IPS-18a (cell line): ENCODE measurements around the gene CDK5RAP3.
"Not testable (repeated sequence)": the region's sequence is repeated elsewhere in the genome, so short reads cannot be mapped to it uniquely, and the experiment has no call there.

Source experiments
- H3K27ac ChIP-seq: one replicate; pipeline ENCODE4 v1.5.1; 2013; ENCODE audit warnings: low read length
- H3K27me3 ChIP-seq: one replicate; pipeline ENCODE4 v1.6.1; 2013; ENCODE audit warnings: mild to moderate bottlenecking, low read length; ENCODE audit not compliant: control insufficient read depth, insufficient read depth
- H3K36me3 ChIP-seq: one replicate; pipeline ENCODE4 v1.6.1; 2013; ENCODE audit warnings: low read depth, low read length; ENCODE audit not compliant: control insufficient read depth
- H3K4me1 ChIP-seq: one replicate; pipeline ENCODE4 v1.6.1; 2013; ENCODE audit warnings: low read depth, low read length; ENCODE audit not compliant: control insufficient read depth
- H3K4me3 ChIP-seq: one replicate; pipeline ENCODE4 v1.5.1; 2013; ENCODE audit warnings: low read length
- H3K9ac ChIP-seq: one replicate; pipeline ENCODE4 v1.6.1; 2013; ENCODE audit warnings: mild to moderate bottlenecking, low read length, moderate library complexity
- H3K9me3 ChIP-seq: one replicate; pipeline ENCODE4 v1.6.1; 2013; ENCODE audit warnings: low read depth, low read length; ENCODE audit not compliant: control insufficient read depth

Gene CDK5RAP3

GRCh38 chr17:47995241-47995935 lies 24.5 kb downstream of the CDK5RAP3 start:
- Histone ChIP-seq H3K27ac (no peak overlapping the region), H3K4me3 (no peak overlapping the region), H3K9me3 (no peaks in the 10 kb centered on the region), H3K27me3 (no peaks in the 10 kb centered on the region), H3K36me3 (no peaks in the 10 kb centered on the region), H3K9ac (no peak overlapping the region), H3K4me1 (peaks cover 44% of the 10 kb centered on the region)

GRCh38 chr17:47996201-47996600 lies 25.3 kb downstream of the CDK5RAP3 start:
- peaks cover 38% of the 10 kb centered on the region for H3K4me1 ChIP-seq
- no peak overlapping the region for H3K4me3 ChIP-seq
- no peaks in the 10 kb centered on the region for H3K27me3 ChIP-seq
- H3K9me3 ChIP-seq, result no peaks in the 10 kb centered on the region
- no peak overlapping the region for H3K9ac ChIP-seq
- no peaks in the 10 kb centered on the region for H3K36me3 ChIP-seq
- no peak overlapping the region for H3K27ac ChIP-seq

GRCh38 chr17:47997586-47997985 lies 26.7 kb downstream of the CDK5RAP3 start:
- Histone ChIP-seq H3K4me3 (no peak overlapping the region), H3K4me1 (peaks cover 40% of the 10 kb centered on the region), H3K27me3 (no peaks in the 10 kb centered on the region), H3K36me3 (no peaks in the 10 kb centered on the region), H3K9ac (no peak overlapping the region), H3K9me3 (no peaks in the 10 kb centered on the region), H3K27ac (no peak overlapping the region)

GRCh38 chr17:47998044-47998443 lies 27.1 kb downstream of the CDK5RAP3 start:
- Histone ChIP-seq H3K27ac (no peak overlapping the region), H3K4me1 (peaks cover 44% of the 10 kb centered on the region), H3K9ac (no peak overlapping the region), H3K9me3 (no peaks in the 10 kb centered on the region), H3K27me3 (no peaks in the 10 kb centered on the region), H3K4me3 (no peak overlapping the region), H3K36me3 (no peaks in the 10 kb centered on the region)

GRCh38 chr17:47999582-47999981 lies 28.7 kb downstream of the CDK5RAP3 start:
- Histone ChIP-seq H3K9ac (no peak overlapping the region), H3K9me3 (no peaks in the 10 kb centered on the region), H3K27ac (no peak overlapping the region), H3K4me1 (peaks cover 55% of the 10 kb centered on the region), H3K4me3 (no peak overlapping the region), H3K27me3 (no peaks in the 10 kb centered on the region), H3K36me3 (no peaks in the 10 kb centered on the region)

GRCh38 chr17:48001197-48001596 lies 30.3 kb downstream of the CDK5RAP3 start:
- Histone ChIP-seq H3K36me3 (no peaks in the 10 kb centered on the region), H3K27me3 (no peaks in the 10 kb centered on the region), H3K9me3 (no peaks in the 10 kb centered on the region), H3K4me3 (no peak overlapping the region), H3K27ac (no peak overlapping the region), H3K4me1 (peaks cover 52% of the 10 kb centered on the region), H3K9ac (no peak overlapping the region)

- not testable (repeated sequence) for H3K9me3 ChIP-seq, H3K4me3 ChIP-seq, H3K36me3 ChIP-seq, H3K27ac ChIP-seq, H3K27me3 ChIP-seq, H3K9ac ChIP-seq
- H3K4me1 ChIP-seq, result peaks cover 48% of the 10 kb centered on the region
Measured at GRCh38 chr17:48001657-48002056, 30.7 kb downstream of the CDK5RAP3 start.

- Histone ChIP-seq H3K4me3 (peak overlapping the region; percentile 31), H3K9ac (peak overlapping the region; percentile 63), H3K4me1 (peaks cover 48% of the 10 kb centered on the region), H3K36me3 (no peaks in the 10 kb centered on the region), H3K27ac (peak overlapping the region; percentile 62), H3K27me3 (no peaks in the 10 kb centered on the region), H3K9me3 (no peaks in the 10 kb centered on the region)
Measured at GRCh38 chr17:48002266-48002915, 31.5 kb downstream of the CDK5RAP3 start.

GRCh38 chr17:48002916-48003416 lies 32.1 kb downstream of the CDK5RAP3 start:
- Histone ChIP-seq H3K4me3 (peak overlapping the region; percentile 31), H3K9me3 (no peaks in the 10 kb centered on the region), H3K27me3 (no peaks in the 10 kb centered on the region), H3K4me1 (peaks cover 48% of the 10 kb centered on the region), H3K27ac (peak overlapping the region; percentile 62), H3K9ac (peak overlapping the region; percentile 63), H3K36me3 (no peaks in the 10 kb centered on the region)

- Histone ChIP-seq H3K4me1 (peaks cover 48% of the 10 kb centered on the region), H3K9me3 (no peaks in the 10 kb centered on the region), H3K4me3 (peak overlapping the region; percentile 31), H3K27me3 (no peaks in the 10 kb centered on the region), H3K36me3 (no peaks in the 10 kb centered on the region), H3K27ac (peak overlapping the region; percentile 94), H3K9ac (peak overlapping the region; percentile 63)
Measured at GRCh38 chr17:48003417-48004151, 32.7 kb downstream of the CDK5RAP3 start.

- no peak overlapping the region for H3K27ac ChIP-seq
- no peaks in the 10 kb centered on the region for H3K9me3 ChIP-seq
- H3K4me3 ChIP-seq, result peak overlapping the region; percentile 29
- peak overlapping the region; percentile 63 for H3K9ac ChIP-seq
- H3K27me3 ChIP-seq, result no peaks in the 10 kb centered on the region
- peaks cover 44% of the 10 kb centered on the region for H3K4me1 ChIP-seq
- H3K36me3 ChIP-seq, result no peaks in the 10 kb centered on the region
Measured at GRCh38 chr17:48004983-48005382, 34.1 kb downstream of the CDK5RAP3 start.
